CD14-positive monocyte (primary cell): ENCODE results near the gene SSX2B. TPM values are rescaled to one million over a fixed set of nuclear protein-coding genes. Genes with fewer than 3 reads are reported as not detected.
"Not testable (repeated sequence)": the region's sequence is repeated elsewhere in the genome, so short reads cannot be mapped to it uniquely, and the experiment has no call there.

Experiments
- DNase-seq, 3 donors: peaks; one replicate each; pipeline ENCODE4 v3.0.0-alpha.2; 2011 to 2022
- H2AFZ ChIP-seq: 2 replicates; pipeline ENCODE4 v1.6.0; 2012; ENCODE audit warnings: mild to moderate bottlenecking, low read depth, low read length, inconsistent platforms; ENCODE audit not compliant: insufficient read depth, poor library complexity, severe bottlenecking
- H3K27ac ChIP-seq, 2 donors: 1 replicate in 1 of 2; 2 replicates in 1 of 2; pipeline ENCODE4 v1.5.1; 2012 to 2013; ENCODE audit warnings: low read length in 2 of 2, control low read depth in 1 of 2, inconsistent platforms in 1 of 2, low read depth in 1 of 2, mild to moderate bottlenecking in 1 of 2
- H3K27me3 ChIP-seq, 2 donors: one replicate each; pipeline versions ENCODE4 v1.6.0 to v1.6.1; 2011 to 2013; ENCODE audit warnings: low read length in 2 of 2; ENCODE audit not compliant: control insufficient read depth in 2 of 2, insufficient read depth in 2 of 2
- H3K36me3 ChIP-seq, 2 donors: replicated peaks in 1 of 2; 1 replicate in 1 of 2; 2 replicates in 1 of 2; pipeline versions ENCODE4 v1.5.1 to v1.6.1; 2012 to 2013; ENCODE audit warnings: low read length in 2 of 2, control low read depth in 1 of 2, inconsistent platforms in 1 of 2, mild to moderate bottlenecking in 1 of 2; ENCODE audit not compliant: insufficient read depth in 2 of 2, control insufficient read depth in 1 of 2
- H3K4me1 ChIP-seq, 2 donors: 1 replicate in 1 of 2; 2 replicates in 1 of 2; pipeline versions ENCODE4 v1.5.1 to v1.6.1; 2012 to 2013; ENCODE audit warnings: low read length in 2 of 2, control low read depth in 1 of 2, inconsistent platforms in 1 of 2, mild to moderate bottlenecking in 1 of 2, moderate library complexity in 1 of 2; ENCODE audit not compliant: insufficient read depth in 2 of 2, control insufficient read depth in 1 of 2
- H3K4me2 ChIP-seq: replicated peaks from 2 replicates; pipeline ENCODE3; 2012; ENCODE audit warnings: low read length, moderate library complexity, mild to moderate bottlenecking; ENCODE audit not compliant: poor library complexity, severe bottlenecking; ENCODE audit errors: extremely low read depth
- H3K4me3 ChIP-seq, 3 experiments: fragments of 200-600 bp in 1 of 3; sonication (generic) in 1 of 3; replicated peaks in 1 of 3; 1 replicate in 2 of 3; 2 replicates in 1 of 3; pipeline ENCODE4 v1.5.1; 2011 to 2013; ENCODE audit warnings: low read length in 3 of 3, mild to moderate bottlenecking in 3 of 3, control low read depth in 2 of 3, low read depth in 2 of 3, inconsistent platforms in 1 of 3, moderate library complexity in 1 of 3
- H3K79me2 ChIP-seq: 2 replicates; pipeline ENCODE4 v1.6.0; 2012; ENCODE audit warnings: mild to moderate bottlenecking, control low read depth, inconsistent platforms, low read length, moderate library complexity; ENCODE audit not compliant: insufficient read depth
- H3K9ac ChIP-seq: 2 replicates; pipeline ENCODE4 v1.6.0; 2017; ENCODE audit warnings: low read length, mild to moderate bottlenecking; ENCODE audit not compliant: insufficient read depth, poor library complexity, severe bottlenecking
- H3K9me3 ChIP-seq, 2 donors: replicated peaks in 1 of 2; 1 replicate in 1 of 2; 2 replicates in 1 of 2; pipeline versions ENCODE4 v1.5.1 to v1.6.1; 2012 to 2013; ENCODE audit warnings: low read length in 2 of 2, control low read depth in 1 of 2; ENCODE audit not compliant: control insufficient read depth in 1 of 2, insufficient read depth in 1 of 2
- H4K20me1 ChIP-seq: 2 replicates; pipeline ENCODE4 v1.6.0; 2012; ENCODE audit warnings: mild to moderate bottlenecking, low read length, control low read depth, moderate library complexity; ENCODE audit not compliant: insufficient read depth
- H3K27ac Mint-ChIP-seq, 7 donors: one replicate each; pipeline ENCODE4 v1.8.0; 2020; ENCODE audit warnings: mild to moderate bottlenecking in 7 of 7, mixed read lengths in 7 of 7, moderate library complexity in 6 of 7, inconsistent platforms in 2 of 7
- H3K27me3 Mint-ChIP-seq, 3 donors: one replicate each; pipeline ENCODE4 v1.8.0; 2021 to 2022; ENCODE audit warnings: low read depth in 3 of 3, mild to moderate bottlenecking in 3 of 3, mixed read lengths in 3 of 3, moderate library complexity in 3 of 3, inconsistent platforms in 1 of 3
- H3K36me3 Mint-ChIP-seq, 2 donors: one replicate each; pipeline ENCODE4 v1.8.0; 2020; ENCODE audit warnings: mixed read lengths in 2 of 2, inconsistent platforms in 1 of 2, mild to moderate bottlenecking in 1 of 2
- H3K4me1 Mint-ChIP-seq: one replicate; pipeline ENCODE4 v1.8.0; 2020; ENCODE audit warnings: mild to moderate bottlenecking, mixed read lengths
- H3K4me3 Mint-ChIP-seq, 2 donors: one replicate each; pipeline ENCODE4 v1.8.0; 2020; ENCODE audit warnings: mild to moderate bottlenecking in 2 of 2, mixed read lengths in 2 of 2, moderate library complexity in 1 of 2
- H3K9me3 Mint-ChIP-seq, 7 donors: one replicate each; pipeline ENCODE4 v1.8.0; 2020 to 2022; ENCODE audit warnings: mixed read lengths in 7 of 7, mild to moderate bottlenecking in 6 of 7, moderate library complexity in 6 of 7, inconsistent platforms in 2 of 7
- WGBS: methylation state at CpG from one replicate; pipeline ENCODE4 v1.1.5; 2013; ENCODE audit warnings: missing lambda C conversion rate; ENCODE audit not compliant: insufficient coverage; 5-methylcytosine and 5-hydroxymethylcytosine counted together
- intact Hi-C, 2 donors: fragments of 100-400 bp; cut with micrococcal nuclease; formaldehyde crosslinking; loops; one replicate each; pipeline versions ENCODE4 v1.15.0 to v1.15.1; 2023
- polyA plus RNA-seq, 3 donors: library from polyadenylated mRNA; depleted of rRNA in 1 of 3; unstranded in 2 of 3; stranded (reverse) in 1 of 3; fragments of 300-500 nt in 2 of 3; fragments of >200 nt in 1 of 3; fragmentation: Illumina TruSeq in 2 of 3; gene quantifications; 1 replicate in 2 of 3; 2 replicates in 1 of 3; pipeline ENCODE4 v1.2.3, GENCODE V29; 2012 to 2021
- small RNA-seq: library from RNA; depleted of rRNA; stranded (forward); fragments of <200 nt; gene quantifications from one replicate; pipeline ENCODE3, GENCODE V24; 2012; ENCODE audit warnings: low read depth; ENCODE audit not compliant: insufficient read length

SSX2B gene
- polyA plus RNA-seq, 3 donors = not detected

- H3K4me1 ChIP-seq, H3K36me3 Mint-ChIP-seq, DNase-seq, H3K79me2 ChIP-seq, intact Hi-C loops, H3K27ac ChIP-seq, H2AFZ ChIP-seq, H3K4me2 ChIP-seq, H3K9ac ChIP-seq, H3K9me3 Mint-ChIP-seq, H4K20me1 ChIP-seq, H3K4me3 ChIP-seq, H3K4me3 Mint-ChIP-seq, H3K27me3 Mint-ChIP-seq, H3K9me3 ChIP-seq, H3K4me1 Mint-ChIP-seq, H3K27me3 ChIP-seq, H3K36me3 ChIP-seq: not testable (repeated sequence)
- peak within 1 kb of the TSS in 1 of 7 donors; percentile 72 for H3K27ac Mint-ChIP-seq
- WGBS = no CpG with 5 or more reads among the region's 2 CpGs
Observed at GRCh38 chrX:52797327-52797726, 46.3 kb downstream of the SSX2B start, which contains the start of gene SPANXN5. SPANXN5 (minus strand) TSS chrX:52797427; CDS start chrX:52797348, 79 bp downstream.

- H3K4me3 ChIP-seq, intact Hi-C loops: not testable (repeated sequence)
Observed at GRCh38 chrX:52804876-52805275, 53.8 kb downstream of the SSX2B start.

More at GRCh38 chrX:52804876-52805275, 53.8 kb downstream of the SSX2B start:
- not testable (repeated sequence) for DNase-seq, H3K27me3 ChIP-seq, H4K20me1 ChIP-seq, H3K4me1 Mint-ChIP-seq, H3K79me2 ChIP-seq, H3K9me3 ChIP-seq, H3K9ac ChIP-seq, H3K4me3 Mint-ChIP-seq, H3K27ac ChIP-seq, H3K27ac Mint-ChIP-seq, H3K9me3 Mint-ChIP-seq, H3K36me3 Mint-ChIP-seq, H3K4me2 ChIP-seq, H3K36me3 ChIP-seq, H3K27me3 Mint-ChIP-seq, H3K4me1 ChIP-seq, H2AFZ ChIP-seq
- no CpG with 5 or more reads among the region's 2 CpGs for whole genome bisulfite sequencing

Small RNA genes within 50 kb of the gene (small RNA-seq; reads per million reads assigned to genes)
- gene AC244505.3 (not detected), gene AC244505.5 (not detected), gene AC244505.6 (not detected), gene AC244505.7 (not detected)

Other genes with a start within 250 kb of the SSX2B start
- not detected for gene XAGE1B, start 234.2 kb upstream of the SSX2B start, polyA plus RNA-seq
- not detected for gene SSX7, start 96.4 kb upstream of the SSX2B start, polyA plus RNA-seq
- gene SSX2, start 44.1 kb upstream of the SSX2B start, polyA plus RNA-seq = not detected
- not detected for gene SPANXN5, start 46.2 kb downstream of the SSX2B start, polyA plus RNA-seq
- gene XAGE5, start 60.0 kb downstream of the SSX2B start, polyA plus RNA-seq = not detected
- not detected for gene XAGE3, start 116.8 kb downstream of the SSX2B start, polyA plus RNA-seq
- gene FAM156B, start 146.1 kb downstream of the SSX2B start, polyA plus RNA-seq = 100 to 1,000 TPM in 1 of 3 donors, 10 to 100 TPM in 1, 1 to 10 TPM in 1; 9.4 to 150 (median 10.9) TPM
- 10 to 100 TPM in 1 of 3 donors, 1 to 10 TPM in 2; 3.4 to 92.6 (median 5.6) TPM for gene FAM156A, start 207.3 kb downstream of the SSX2B start, polyA plus RNA-seq